Measurements from ENCODE around the gene DTNA.

Gene DTNA

GRCh38 chr18:34932363-34932762 is 222.3 kb downstream of the DTNA start:
- Histone ChIP-seq H3K36me3 (ENCODE audit: control insufficient read depth, low read length) (no peaks in the 10 kb centered on the region), H4K20me1 (ENCODE audit: control insufficient read depth, insufficient read depth, low read depth, low read length) (no peaks in the 10 kb centered on the region)

GRCh38 chr18:34932792-34933466 is 222.8 kb downstream of the DTNA start:
- peaks cover under 1% of the 10 kb centered on the region; the same call in 1 of the 2 replicates for H3K27me3 ChIP-seq (ENCODE audit: control insufficient read depth, low read length)
- no peak overlapping the region for H3K4me3 ChIP-seq (ENCODE audit: low read length)
- H3K9me3 ChIP-seq (ENCODE audit: control insufficient read depth, insufficient read depth, low read length), result no peaks in the 10 kb centered on the region
- H3K4me2 ChIP-seq (ENCODE audit: low read length), result no peak overlapping the region
- H4K20me1 ChIP-seq (ENCODE audit: control insufficient read depth, insufficient read depth, low read depth, low read length), result no peaks in the 10 kb centered on the region
- no peaks in the 10 kb centered on the region for H3K4me1 ChIP-seq (ENCODE audit: control insufficient read depth, low read length)
- TF ChIP-seq CTCF (IDR thresholded peaks at IDR 0.05; ENCODE audit: low read depth, low read length, poor library complexity, severe bottlenecking), result no peak
- TF ChIP-seq EZH2phosphoT487 (IDR thresholded peaks at IDR 0.05; ENCODE audit: borderline replicate concordance, low read length), result no peak
- no peaks in the 10 kb centered on the region for H3F3A ChIP-seq (ENCODE audit: control insufficient read depth, insufficient read depth)
- no peaks in the 10 kb centered on the region for H3K9me2 ChIP-seq (replicated peaks; ENCODE audit: control insufficient read depth, low read length)
- no peak overlapping the region for H3K27ac ChIP-seq (ENCODE audit: low read depth, low read length)
- no peaks in the 10 kb centered on the region for H3K79me2 ChIP-seq (ENCODE audit: control insufficient read depth, low read length)
- H3K36me3 ChIP-seq (ENCODE audit: control insufficient read depth, low read length), result no peaks in the 10 kb centered on the region

More at GRCh38 chr18:34932363-34932762, 222.3 kb downstream of the DTNA start:
- Histone ChIP-seq H3K4me2 (ENCODE audit: low read length) (no peak overlapping the region), H3F3A (ENCODE audit: control insufficient read depth, insufficient read depth) (no peaks in the 10 kb centered on the region), H3K27ac (ENCODE audit: low read depth, low read length) (no peak overlapping the region), H3K4me3 (ENCODE audit: low read length) (no peak overlapping the region), H3K9me3 (ENCODE audit: control insufficient read depth, insufficient read depth, low read length) (no peaks in the 10 kb centered on the region), H3K4me1 (ENCODE audit: control insufficient read depth, low read length) (no peaks in the 10 kb centered on the region), H3K9me2 (replicated peaks; ENCODE audit: control insufficient read depth, low read length) (no peaks in the 10 kb centered on the region), H3K79me2 (ENCODE audit: control insufficient read depth, low read length) (no peaks in the 10 kb centered on the region), H3K27me3 (ENCODE audit: control insufficient read depth, low read length) (no peaks in the 10 kb centered on the region; the same call in 1 of the 2 replicates)
- TF ChIP-seq CTCF (IDR thresholded peaks at IDR 0.05; ENCODE audit: low read depth, low read length, poor library complexity, severe bottlenecking) (no peak), EZH2phosphoT487 (IDR thresholded peaks at IDR 0.05; ENCODE audit: borderline replicate concordance, low read length) (no peak)

- Histone ChIP-seq H3K27me3 (ENCODE audit: control insufficient read depth, low read length) (peaks cover 3% of the 10 kb centered on the region; the same call in 1 of the 2 replicates), H3K9me2 (replicated peaks; ENCODE audit: control insufficient read depth, low read length) (no peaks in the 10 kb centered on the region), H3K36me3 (ENCODE audit: control insufficient read depth, low read length) (no peaks in the 10 kb centered on the region), H3K27ac (ENCODE audit: low read depth, low read length) (no peak overlapping the region), H4K20me1 (ENCODE audit: control insufficient read depth, insufficient read depth, low read depth, low read length) (no peaks in the 10 kb centered on the region), H3F3A (ENCODE audit: control insufficient read depth, insufficient read depth) (no peaks in the 10 kb centered on the region), H3K79me2 (ENCODE audit: control insufficient read depth, low read length) (no peaks in the 10 kb centered on the region), H3K4me2 (ENCODE audit: low read length) (no peak overlapping the region), H3K4me1 (ENCODE audit: control insufficient read depth, low read length) (no peaks in the 10 kb centered on the region), H3K4me3 (ENCODE audit: low read length) (no peak overlapping the region), H3K9me3 (ENCODE audit: control insufficient read depth, insufficient read depth, low read length) (no peaks in the 10 kb centered on the region)
- TF ChIP-seq CTCF (IDR thresholded peaks at IDR 0.05; ENCODE audit: low read depth, low read length, poor library complexity, severe bottlenecking) (no peak), EZH2phosphoT487 (IDR thresholded peaks at IDR 0.05; ENCODE audit: borderline replicate concordance, low read length) (no peak)
Measured at GRCh38 chr18:34933909-34934661, 224.0 kb downstream of the DTNA start.

Measured in DOHH2 (cell line).